Inferior parietal cortex (tissue), 1 donor: ENCODE measurements around the gene FAM227B.

Source experiments
- DNase-seq: peaks from one replicate; pipeline ENCODE4 v3.0.0-alpha.2; 2016; ENCODE audit errors: extremely low spot score

Gene FAM227B

GRCh38 chr15:49296258-49296657, 324.4 kb downstream of the FAM227B start:
- no peak for DNase-seq

- DNase-seq, result no peak
These were observed 326.7 kb downstream of the FAM227B start for GRCh38 chr15:49293941-49294340.

GRCh38 chr15:49290191-49290590, 330.4 kb downstream of the FAM227B start:
- no peak for DNase-seq

- DNase-seq, result no peak
These were observed 332.2 kb downstream of the FAM227B start for GRCh38 chr15:49288391-49288790.

- DNase-seq, result no peak
These were observed 333.1 kb downstream of the FAM227B start for GRCh38 chr15:49287481-49287880.

- DNase-seq, result no peak
These were observed 333.8 kb downstream of the FAM227B start for GRCh38 chr15:49286649-49287404.

- DNase-seq, result no peak
These were observed 338.3 kb downstream of the FAM227B start for GRCh38 chr15:49282366-49282765.

GRCh38 chr15:49279521-49280456, 340.8 kb downstream of the FAM227B start:
- no peak for DNase-seq

GRCh38 chr15:49278751-49279150, 341.9 kb downstream of the FAM227B start:
- DNase-seq, result no peak
